WERI-Rb-1 (cell line): ENCODE results near the gene HERC4.

ENCODE experiments used
- DNase-seq: peaks from one replicate; pipeline ENCODE4 v3.0.0-alpha.2; 2020
- H3K27ac ChIP-seq: fragments of 250-450 bp; sonication (Bioruptor Pico); 2 replicates; pipeline ENCODE4 v1.5.1; 2020; ENCODE audit warnings: mild to moderate bottlenecking, moderate library complexity
- H3K27me3 ChIP-seq: fragments of 250-450 bp; sonication (Bioruptor Pico); 2 replicates; pipeline ENCODE4 v1.5.1; 2021; ENCODE audit warnings: mild to moderate bottlenecking, low read depth, moderate library complexity; ENCODE audit not compliant: insufficient read depth, severe bottlenecking
- H3K36me3 ChIP-seq: fragments of 250-450 bp; sonication (Bioruptor Pico); 2 replicates; pipeline ENCODE4 v1.5.1; 2020; ENCODE audit warnings: mild to moderate bottlenecking, moderate library complexity
- H3K4me3 ChIP-seq: 2 replicates; pipeline ENCODE4 v1.5.1; 2011; ENCODE audit warnings: low read depth, mild to moderate bottlenecking, control low read depth, low read length
- H3K9me3 ChIP-seq: fragments of 250-450 bp; sonication (Bioruptor Pico); 2 replicates; pipeline ENCODE4 v1.5.1; 2021; ENCODE audit warnings: mild to moderate bottlenecking, moderate library complexity; ENCODE audit not compliant: severe bottlenecking
- CTCF ChIP-seq: IDR thresholded peaks from 2 replicates; pipeline ENCODE4 v1.5.1; 2011; ENCODE audit warnings: low read depth, mild to moderate bottlenecking, control low read depth, inconsistent platforms, low read length

Gene HERC4

GRCh38 chr10:68087685-68088401, 12.8 kb upstream of the HERC4 start:
- H3K9me3 ChIP-seq: no peaks in the 10 kb centered on the region
- no peak for DNase-seq

GRCh38 chr10:68086910-68087684, 12.0 kb upstream of the HERC4 start:
- no peak for TF ChIP-seq CTCF
- Histone ChIP-seq H3K27ac (no peak overlapping the region), H3K4me3 (no peak overlapping the region), H3K27me3 (no peaks in the 10 kb centered on the region), H3K36me3 (no peaks in the 10 kb centered on the region), H3K9me3 (no peaks in the 10 kb centered on the region)
- no peak for DNase-seq

More at GRCh38 chr10:68087685-68088401, 12.8 kb upstream of the HERC4 start:
- Histone ChIP-seq H3K36me3 (no peaks in the 10 kb centered on the region), H3K27me3 (no peaks in the 10 kb centered on the region), H3K4me3 (no peak overlapping the region), H3K27ac (no peak overlapping the region)
- no peak for TF ChIP-seq CTCF

GRCh38 chr10:68086011-68086410, 10.9 kb upstream of the HERC4 start:
- no peak for TF ChIP-seq CTCF
- DNase-seq: no peak
- H3K27me3 ChIP-seq: no peaks in the 10 kb centered on the region
- no peaks in the 10 kb centered on the region for H3K9me3 ChIP-seq
- H3K36me3 ChIP-seq: no peaks in the 10 kb centered on the region
- no peak overlapping the region for H3K27ac ChIP-seq
- no peak overlapping the region for H3K4me3 ChIP-seq

GRCh38 chr10:68084469-68084868, 9.4 kb upstream of the HERC4 start:
- H3K27me3 ChIP-seq: no peaks in the 10 kb centered on the region
- H3K4me3 ChIP-seq: no peak overlapping the region
- H3K27ac ChIP-seq: no peak overlapping the region
- no peaks in the 10 kb centered on the region for H3K9me3 ChIP-seq
- no peaks in the 10 kb centered on the region for H3K36me3 ChIP-seq
- DNase-seq: no peak
- TF ChIP-seq CTCF: no peak

GRCh38 chr10:68083953-68084352, 8.9 kb upstream of the HERC4 start:
- Histone ChIP-seq H3K27ac (no peak overlapping the region), H3K4me3 (no peak overlapping the region)
- DNase-seq: no peak

More at GRCh38 chr10:68083953-68084352, 8.9 kb upstream of the HERC4 start:
- Histone ChIP-seq H3K9me3 (no peaks in the 10 kb centered on the region), H3K36me3 (no peaks in the 10 kb centered on the region), H3K27me3 (no peaks in the 10 kb centered on the region)
- TF ChIP-seq CTCF: no peak
